ENCODE data around the gene PLEKHM3.

DNA sequence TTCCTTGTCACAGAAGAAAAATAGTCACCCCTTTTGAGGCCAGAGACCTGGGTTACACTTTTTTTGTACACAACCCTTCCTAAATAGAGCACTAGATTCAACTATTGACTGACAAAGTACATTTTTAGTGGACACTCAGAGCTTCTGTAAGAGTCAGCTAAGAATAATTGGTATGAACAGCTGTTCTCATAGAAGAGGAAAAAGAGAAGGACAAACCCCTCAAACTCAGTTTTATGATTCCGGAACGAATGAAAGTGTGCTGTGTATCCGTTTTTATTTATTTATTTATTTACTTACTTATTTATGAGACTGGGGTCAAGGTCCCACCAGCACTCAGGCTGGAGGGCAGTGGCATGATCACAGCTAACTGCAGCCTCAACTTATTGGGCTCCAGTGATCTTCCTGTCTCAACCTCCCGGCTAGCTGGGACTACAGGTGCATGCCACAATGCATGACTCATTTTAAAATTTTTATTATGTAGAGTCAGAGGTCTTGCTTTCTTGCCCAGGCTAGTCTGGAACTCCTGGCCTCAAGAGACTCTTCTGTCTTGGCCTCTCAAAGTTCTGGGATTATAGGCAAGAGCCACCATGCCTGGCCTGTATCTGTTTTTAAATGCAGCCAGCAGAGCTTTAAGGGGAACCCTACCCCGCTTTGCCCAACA lies 219.6 kb downstream of the PLEKHM3 start:
- TF ChIP-seq EP300 (IDR thresholded peaks at IDR 0.05) (no peak), POLR2AphosphoS5 (IDR thresholded peaks at IDR 0.05) (no peak), POLR2A (IDR thresholded peaks at IDR 0.05) (no peak)
- TF ChIP-seq, protein P1, sequence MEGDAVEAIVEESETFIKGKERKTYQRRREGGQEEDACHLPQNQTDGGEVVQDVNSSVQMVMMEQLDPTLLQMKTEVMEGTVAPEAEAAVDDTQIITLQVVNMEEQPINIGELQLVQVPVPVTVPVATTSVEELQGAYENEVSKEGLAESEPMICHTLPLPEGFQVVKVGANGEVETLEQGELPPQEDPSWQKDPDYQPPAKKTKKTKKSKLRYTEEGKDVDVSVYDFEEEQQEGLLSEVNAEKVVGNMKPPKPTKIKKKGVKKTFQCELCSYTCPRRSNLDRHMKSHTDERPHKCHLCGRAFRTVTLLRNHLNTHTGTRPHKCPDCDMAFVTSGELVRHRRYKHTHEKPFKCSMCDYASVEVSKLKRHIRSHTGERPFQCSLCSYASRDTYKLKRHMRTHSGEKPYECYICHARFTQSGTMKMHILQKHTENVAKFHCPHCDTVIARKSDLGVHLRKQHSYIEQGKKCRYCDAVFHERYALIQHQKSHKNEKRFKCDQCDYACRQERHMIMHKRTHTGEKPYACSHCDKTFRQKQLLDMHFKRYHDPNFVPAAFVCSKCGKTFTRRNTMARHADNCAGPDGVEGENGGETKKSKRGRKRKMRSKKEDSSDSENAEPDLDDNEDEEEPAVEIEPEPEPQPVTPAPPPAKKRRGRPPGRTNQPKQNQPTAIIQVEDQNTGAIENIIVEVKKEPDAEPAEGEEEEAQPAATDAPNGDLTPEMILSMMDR (IDR thresholded peaks at IDR 0.05): no peak
